VCaP (cell line): Measurements from ENCODE around the gene POLDIP2.

ENCODE experiments used
- H3K27ac ChIP-seq: fragments of 450-650 bp; 2 replicates; pipeline ENCODE4 v1.5.1; 2017
- TF ChIP-seq, protein P1 (sequence below): fragments of 450-650 bp; conservative IDR thresholded peaks from 2 replicates; pipeline ENCODE4 v1.5.1; 2017; ENCODE audit warnings: mild to moderate bottlenecking, moderate library complexity

Gene POLDIP2

DNA sequence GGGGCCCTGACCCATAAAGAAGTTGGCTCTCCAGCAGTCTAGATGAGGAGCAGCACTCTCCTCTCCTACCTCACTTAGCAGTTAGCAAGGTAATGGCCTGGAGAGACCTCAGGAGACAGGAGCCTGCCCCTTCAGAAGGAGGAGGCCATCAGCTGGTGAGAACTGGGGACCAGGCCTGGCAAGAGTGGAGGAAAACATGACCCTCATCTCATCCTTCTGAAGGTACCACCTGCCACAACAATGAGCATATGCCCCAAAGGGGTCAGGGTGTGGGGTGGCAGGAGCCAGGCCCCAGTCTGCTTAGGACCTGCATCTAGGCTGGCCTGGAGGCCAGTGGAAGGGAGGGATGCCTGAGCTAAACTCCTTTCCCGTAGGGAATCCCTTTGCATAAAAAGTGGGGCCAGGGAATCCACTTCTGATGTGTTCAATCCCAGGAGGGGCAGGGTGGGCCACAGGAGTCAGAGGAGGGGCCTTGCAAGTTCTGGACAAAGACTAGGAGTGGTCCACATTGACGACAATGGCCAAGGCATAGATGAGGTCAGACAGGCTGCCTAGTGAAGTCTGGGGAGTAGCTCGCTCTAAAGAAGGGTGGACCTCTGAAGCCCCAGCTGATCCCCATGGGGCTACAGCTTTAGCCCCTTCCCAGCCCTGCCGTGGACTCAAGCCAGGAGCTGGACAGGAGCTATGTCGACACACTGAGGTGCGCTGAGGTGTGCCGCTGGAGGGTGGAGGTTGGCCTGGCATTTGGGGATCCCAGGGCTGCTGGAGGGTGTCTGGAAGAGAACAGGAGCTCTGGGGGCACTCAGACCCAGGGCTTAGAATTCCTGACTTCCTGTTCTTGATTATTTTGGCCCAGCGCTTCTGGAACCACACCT, 6.7 kb upstream of the POLDIP2 start:
- no peak overlapping the region for H3K27ac ChIP-seq
- TF ChIP-seq, protein P1, sequence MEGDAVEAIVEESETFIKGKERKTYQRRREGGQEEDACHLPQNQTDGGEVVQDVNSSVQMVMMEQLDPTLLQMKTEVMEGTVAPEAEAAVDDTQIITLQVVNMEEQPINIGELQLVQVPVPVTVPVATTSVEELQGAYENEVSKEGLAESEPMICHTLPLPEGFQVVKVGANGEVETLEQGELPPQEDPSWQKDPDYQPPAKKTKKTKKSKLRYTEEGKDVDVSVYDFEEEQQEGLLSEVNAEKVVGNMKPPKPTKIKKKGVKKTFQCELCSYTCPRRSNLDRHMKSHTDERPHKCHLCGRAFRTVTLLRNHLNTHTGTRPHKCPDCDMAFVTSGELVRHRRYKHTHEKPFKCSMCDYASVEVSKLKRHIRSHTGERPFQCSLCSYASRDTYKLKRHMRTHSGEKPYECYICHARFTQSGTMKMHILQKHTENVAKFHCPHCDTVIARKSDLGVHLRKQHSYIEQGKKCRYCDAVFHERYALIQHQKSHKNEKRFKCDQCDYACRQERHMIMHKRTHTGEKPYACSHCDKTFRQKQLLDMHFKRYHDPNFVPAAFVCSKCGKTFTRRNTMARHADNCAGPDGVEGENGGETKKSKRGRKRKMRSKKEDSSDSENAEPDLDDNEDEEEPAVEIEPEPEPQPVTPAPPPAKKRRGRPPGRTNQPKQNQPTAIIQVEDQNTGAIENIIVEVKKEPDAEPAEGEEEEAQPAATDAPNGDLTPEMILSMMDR, result no peak

- TF ChIP-seq, protein P1, result no peak
- no peak overlapping the region for H3K27ac ChIP-seq
These were observed 5.9 kb upstream of the POLDIP2 start for GRCh38 chr17:28363186-28363585.

GRCh38 chr17:28357901-28358197, 522 bp upstream of the POLDIP2 start:
- H3K27ac ChIP-seq, result peak overlapping the region; percentile 95
- TF ChIP-seq, protein P1, result no peak

DNA sequence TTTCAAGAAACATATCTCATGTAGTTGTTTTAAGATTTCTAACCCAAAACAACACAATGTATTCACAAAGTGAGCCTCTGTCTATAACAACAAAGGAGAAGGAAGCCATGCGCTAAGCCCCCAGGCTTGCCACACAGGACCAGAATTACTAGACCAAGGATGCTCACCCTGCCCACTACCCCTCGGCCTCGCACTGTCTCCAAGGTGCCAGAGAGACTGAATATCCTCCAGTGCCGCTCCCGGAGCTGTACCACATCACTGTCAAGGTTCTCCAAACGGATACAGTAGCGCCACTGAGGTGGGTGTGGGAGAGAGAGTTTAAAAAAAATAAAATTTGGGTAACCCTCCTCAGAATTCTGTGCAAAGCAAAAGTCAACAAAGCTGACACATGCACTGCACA, 7.1 kb downstream of the POLDIP2 start:
- no peak overlapping the region for H3K27ac ChIP-seq
- TF ChIP-seq, protein P1, result no peak

DNA sequence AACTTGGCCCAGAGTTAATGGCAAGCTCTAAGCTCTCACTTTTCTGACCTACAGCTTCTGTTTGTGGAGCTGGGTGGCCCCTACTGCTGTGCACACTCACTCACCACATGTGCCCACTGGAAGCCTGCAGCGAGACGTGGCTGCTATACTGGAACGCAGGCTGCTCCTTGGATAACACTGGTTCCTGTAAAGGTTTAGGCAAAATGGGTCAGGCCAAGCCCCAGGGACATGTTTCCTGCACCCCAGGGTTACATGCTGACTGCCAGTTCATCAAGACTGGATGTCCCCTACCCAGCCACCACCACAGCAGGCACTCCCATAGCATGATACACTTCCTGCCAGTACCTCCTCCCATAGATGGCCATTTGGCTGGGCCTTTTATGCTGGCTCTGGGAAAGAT, 8.3 kb downstream of the POLDIP2 start:
- TF ChIP-seq, protein P1, result no peak
- peak overlapping the region; percentile 77 for H3K27ac ChIP-seq

DNA sequence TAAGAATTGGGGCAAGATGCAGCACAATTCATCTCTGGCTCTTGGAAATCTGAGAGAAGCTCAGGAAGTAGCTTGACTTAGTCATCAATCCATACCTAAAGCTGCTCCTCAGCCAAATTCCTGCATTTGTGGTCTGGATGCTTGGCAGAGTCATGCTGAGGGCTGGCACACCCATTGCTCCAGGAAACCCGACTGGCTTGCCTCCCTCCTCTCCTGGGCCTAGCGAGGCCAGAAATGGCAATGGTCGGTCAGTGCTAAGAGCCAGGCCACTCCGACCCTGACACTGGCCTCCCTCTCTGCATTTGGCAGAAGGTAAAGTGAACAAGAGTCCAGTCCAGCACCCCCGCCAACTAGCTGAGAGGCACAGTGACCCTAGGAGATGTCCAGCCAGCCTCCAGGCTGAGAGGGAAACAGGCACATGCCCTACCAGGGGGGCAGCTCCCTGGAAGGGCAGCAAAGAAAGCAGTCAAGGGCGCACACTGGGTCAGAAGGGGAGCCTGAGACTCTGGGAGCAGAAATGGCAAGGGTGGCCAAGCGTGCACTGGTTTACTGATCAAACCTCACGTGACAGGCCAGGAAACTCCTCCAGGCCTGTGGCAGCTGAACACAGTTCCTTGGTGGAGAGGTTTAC, 10.0 kb downstream of the POLDIP2 start:
- H3K27ac ChIP-seq, result peak overlapping the region; percentile 77
- TF ChIP-seq, protein P1, result peak; percentile 35

DNA sequence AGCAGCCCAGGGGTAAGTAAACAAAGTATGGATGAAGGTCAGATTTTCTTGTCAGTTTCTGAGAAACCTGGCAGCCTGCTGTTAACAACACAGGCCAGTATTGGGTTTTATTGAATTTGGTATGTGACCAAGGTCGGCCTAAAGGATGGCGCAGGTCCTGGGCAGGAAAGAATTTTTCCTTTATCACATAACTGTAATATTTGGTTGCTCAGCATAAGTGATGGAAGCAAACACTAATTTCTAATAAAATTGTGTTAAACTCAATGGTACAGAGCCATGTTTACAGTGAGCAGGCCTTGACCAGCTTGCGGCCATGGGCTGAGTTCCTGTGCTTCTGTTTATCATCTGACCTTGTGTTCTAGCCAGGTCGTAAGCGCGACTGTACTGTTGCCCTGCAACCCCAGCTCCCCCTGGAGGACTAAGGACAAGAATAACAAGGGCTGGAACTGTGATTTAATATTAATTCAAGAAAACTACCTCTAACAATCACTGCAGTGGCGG, 10.5 kb downstream of the POLDIP2 start:
- peak overlapping the region; percentile 77 for H3K27ac ChIP-seq
- TF ChIP-seq, protein P1, result peak; percentile 95
